Central memory CD8-positive, alpha-beta T cell (primary cell): Measurements from ENCODE around the gene ERLIN1.

ENCODE experiments used
- ATAC-seq: fragments of 150-1000 bp; cut with Tn5 transposase; replicated peaks from 2 replicates; pipeline ENCODE4 v1.10.0; 2022; ENCODE audit warnings: mild to moderate bottlenecking, moderate FRiP score, moderate number of reproducible peaks; ENCODE audit not compliant: poor library complexity, severe bottlenecking; ENCODE audit errors: extremely low read depth
- DNase-seq, 2 donors: peaks; one replicate each; pipeline ENCODE4 v3.0.0; 2021; ENCODE audit warnings: low spot score in 2 of 2
- H3K27ac Mint-ChIP-seq: one replicate; pipeline ENCODE4 v1.8.0; 2022; ENCODE audit warnings: low read depth, mild to moderate bottlenecking, moderate library complexity, mixed read lengths
- H3K27me3 Mint-ChIP-seq: one replicate; pipeline ENCODE4 v1.8.0; 2022; ENCODE audit warnings: mixed read lengths
- H3K36me3 Mint-ChIP-seq: one replicate; pipeline ENCODE4 v1.8.0; 2022; ENCODE audit warnings: mild to moderate bottlenecking, moderate library complexity, mixed read lengths; ENCODE audit not compliant: insufficient read depth
- H3K4me1 Mint-ChIP-seq: one replicate; pipeline ENCODE4 v1.8.0; 2022; ENCODE audit warnings: mixed read lengths
- H3K4me3 Mint-ChIP-seq: one replicate; pipeline ENCODE4 v1.8.0; 2022; ENCODE audit warnings: mild to moderate bottlenecking, moderate library complexity, mixed read lengths
- H3K9me3 Mint-ChIP-seq: one replicate; pipeline ENCODE4 v1.8.0; 2022; ENCODE audit warnings: mixed read lengths

Gene ERLIN1

DNA sequence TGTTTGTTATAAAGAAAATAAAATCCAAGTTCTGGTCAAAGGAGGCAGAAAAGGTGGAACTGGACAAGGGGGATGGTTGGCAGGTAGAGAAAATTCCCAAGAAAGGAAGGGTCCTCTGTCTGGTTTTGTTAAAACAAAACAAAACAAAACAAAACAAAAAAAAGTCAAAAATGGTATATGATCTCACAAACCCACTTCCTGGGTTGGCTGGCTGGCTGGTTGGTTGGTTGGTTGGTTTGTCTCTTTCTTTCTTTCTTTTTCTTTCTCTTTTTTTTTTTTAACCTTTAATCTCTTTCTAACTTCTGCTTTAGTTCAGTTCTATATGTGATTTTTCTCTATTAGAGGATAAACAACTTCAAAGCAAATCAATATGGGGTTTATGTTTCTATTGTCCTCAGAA, 63.0 kb downstream of the ERLIN1 start:
- peaks cover 5% of the 10 kb centered on the region for H3K9me3 Mint-ChIP-seq
- DNase-seq, result no peak
- H3K27ac Mint-ChIP-seq, result no peak overlapping the region
- H3K36me3 Mint-ChIP-seq, result peaks cover 1% of the 10 kb centered on the region
- H3K4me1 Mint-ChIP-seq, result peaks cover 7% of the 10 kb centered on the region
- H3K27me3 Mint-ChIP-seq, result peaks cover 45% of the 10 kb centered on the region
- no peak overlapping the region for H3K4me3 Mint-ChIP-seq
- ATAC-seq, result no peak

DNA sequence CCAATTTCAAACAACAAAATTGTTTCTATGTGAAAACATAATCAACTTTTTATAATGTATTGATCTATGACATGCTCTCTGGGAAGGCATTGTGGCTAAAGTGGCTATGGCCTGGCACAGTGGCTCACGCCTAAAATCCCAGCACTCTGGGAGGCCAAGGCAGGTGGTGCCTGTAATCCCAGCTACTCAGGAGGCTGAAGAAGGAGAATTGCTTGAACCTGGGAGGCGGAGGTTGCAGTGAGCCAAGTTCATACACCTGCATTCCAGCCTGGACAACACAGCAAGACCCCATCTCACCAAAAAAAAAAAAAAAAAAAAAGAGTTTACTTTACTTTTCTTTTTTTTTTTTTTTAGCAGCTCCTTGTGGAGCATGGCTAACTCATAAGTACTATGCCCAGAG, 65.3 kb downstream of the ERLIN1 start:
- DNase-seq (no peak), ATAC-seq (no peak)
- peaks cover 7% of the 10 kb centered on the region for H3K4me1 Mint-ChIP-seq
- H3K27ac Mint-ChIP-seq, result no peak overlapping the region
- H3K9me3 Mint-ChIP-seq, result peaks cover 5% of the 10 kb centered on the region
- H3K27me3 Mint-ChIP-seq, result peaks cover 54% of the 10 kb centered on the region
- H3K36me3 Mint-ChIP-seq, result peaks cover 1% of the 10 kb centered on the region
- no peak overlapping the region for H3K4me3 Mint-ChIP-seq

DNA sequence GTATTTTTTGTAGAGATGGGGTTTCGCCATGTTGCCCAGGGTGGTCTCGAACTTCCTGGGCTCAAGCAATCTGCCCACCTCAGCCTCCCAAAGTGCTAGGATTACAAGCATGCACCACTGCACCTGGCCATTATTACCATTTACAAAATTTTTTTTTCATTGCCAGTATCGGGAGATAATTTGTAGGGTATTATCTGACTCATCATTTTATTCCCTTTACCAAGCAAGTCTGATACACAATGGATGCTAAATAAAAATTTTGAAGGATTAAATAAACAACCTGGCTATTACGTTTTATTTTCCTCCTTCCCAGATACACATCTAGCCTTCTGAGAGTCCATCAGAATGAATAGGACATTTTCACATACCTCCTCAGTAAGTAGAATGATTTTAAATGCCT, 66.1 kb downstream of the ERLIN1 start:
- H3K27ac Mint-ChIP-seq, result no peak overlapping the region
- DNase-seq (no peak), ATAC-seq (no peak)
- peaks cover 60% of the 10 kb centered on the region for H3K27me3 Mint-ChIP-seq
- H3K4me3 Mint-ChIP-seq, result no peak overlapping the region
- peaks cover 1% of the 10 kb centered on the region for H3K36me3 Mint-ChIP-seq
- H3K9me3 Mint-ChIP-seq, result peaks cover 5% of the 10 kb centered on the region
- H3K4me1 Mint-ChIP-seq, result peaks cover 7% of the 10 kb centered on the region

DNA sequence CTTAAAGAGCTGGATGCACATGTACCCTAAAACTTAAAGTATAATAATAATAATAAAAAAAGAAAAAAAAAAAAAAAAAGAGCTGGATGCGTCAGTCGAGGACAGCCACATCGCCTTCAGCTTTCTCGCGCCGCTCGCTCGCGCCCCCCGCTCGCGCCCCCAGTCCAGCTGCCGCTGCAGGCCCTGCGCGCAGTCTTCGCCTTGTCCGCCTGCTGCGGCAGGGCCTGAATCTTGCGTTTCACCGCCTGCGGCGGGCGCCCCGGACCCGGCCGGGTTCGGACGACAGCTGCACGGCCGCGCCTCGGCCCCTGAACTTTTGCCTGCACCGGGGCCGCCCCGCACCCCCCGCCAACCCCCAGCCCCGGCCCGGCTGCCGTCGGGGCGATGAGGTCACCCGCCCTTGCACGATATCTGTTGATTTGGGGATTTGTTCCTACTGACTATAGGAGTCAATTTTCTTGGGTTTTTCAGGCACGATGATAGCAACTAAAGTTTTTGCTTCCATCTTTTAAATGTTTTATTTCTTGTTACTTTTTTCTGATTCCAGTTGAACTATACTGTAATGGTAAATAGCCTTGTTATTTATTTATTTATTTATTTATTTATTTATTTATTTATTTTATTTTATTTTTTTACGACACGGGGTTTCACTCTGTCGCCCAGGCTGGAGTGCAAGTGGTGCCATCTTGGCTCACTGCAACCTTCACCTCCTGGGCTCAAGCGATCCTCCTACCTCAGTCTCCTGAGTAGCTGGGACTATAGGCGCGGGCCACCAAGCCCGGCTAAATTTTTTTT, 70.7 kb downstream of the ERLIN1 start:
- ATAC-seq (no peak), DNase-seq (no peak)
- Mint-ChIP-seq H3K27ac (no peak overlapping the region), H3K4me1 (no peaks in the 10 kb centered on the region), H3K27me3 (peaks cover 62% of the 10 kb centered on the region), H3K9me3 (peaks cover 5% of the 10 kb centered on the region), H3K36me3 (no peaks in the 10 kb centered on the region), H3K4me3 (no peak overlapping the region)

DNA sequence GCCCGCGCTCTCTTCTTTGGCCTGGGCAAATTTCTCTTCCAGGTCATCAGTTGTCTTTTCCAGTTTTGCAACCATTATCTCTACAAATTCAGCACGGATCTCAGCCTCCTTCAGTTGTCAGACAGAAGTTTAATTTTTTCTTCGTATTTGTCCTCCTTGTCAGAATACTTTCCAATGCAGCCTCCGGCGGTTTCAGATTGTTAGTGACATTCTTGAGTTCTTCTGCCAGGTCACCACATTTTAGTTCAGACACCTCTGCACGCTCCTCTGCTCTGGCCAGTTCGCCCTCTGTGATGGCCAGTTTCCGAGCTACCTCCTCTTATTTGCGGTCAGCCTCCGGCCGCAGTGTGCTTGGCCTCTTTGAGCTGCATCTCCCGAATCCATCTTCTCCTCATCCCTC, 71.4 kb downstream of the ERLIN1 start:
- Mint-ChIP-seq H3K4me3 (no peak overlapping the region), H3K4me1 (no peaks in the 10 kb centered on the region), H3K27ac (no peak overlapping the region), H3K36me3 (no peaks in the 10 kb centered on the region), H3K9me3 (peaks cover 5% of the 10 kb centered on the region), H3K27me3 (peaks cover 57% of the 10 kb centered on the region)
- ATAC-seq (no peak), DNase-seq (no peak)

DNA sequence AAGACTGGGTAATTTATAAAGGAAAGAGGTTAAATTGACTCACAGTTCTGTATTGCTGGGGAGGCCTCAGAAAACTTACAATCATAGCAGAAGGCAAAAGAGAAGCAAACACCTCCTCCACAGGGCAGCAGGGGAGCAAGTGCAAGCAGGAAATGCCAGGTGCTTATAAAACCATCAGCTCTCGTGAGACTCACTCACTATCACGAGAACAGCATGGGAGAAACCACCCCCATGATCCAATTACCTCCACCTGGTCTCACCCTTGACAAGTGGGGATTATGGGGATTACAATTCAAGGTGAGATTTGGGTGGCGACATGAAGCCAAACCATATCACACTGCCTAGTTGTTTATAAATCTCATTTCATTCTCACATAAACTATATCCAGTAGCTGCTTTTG, 76.2 kb downstream of the ERLIN1 start:
- H3K27me3 Mint-ChIP-seq, result peaks cover 25% of the 10 kb centered on the region

DNA sequence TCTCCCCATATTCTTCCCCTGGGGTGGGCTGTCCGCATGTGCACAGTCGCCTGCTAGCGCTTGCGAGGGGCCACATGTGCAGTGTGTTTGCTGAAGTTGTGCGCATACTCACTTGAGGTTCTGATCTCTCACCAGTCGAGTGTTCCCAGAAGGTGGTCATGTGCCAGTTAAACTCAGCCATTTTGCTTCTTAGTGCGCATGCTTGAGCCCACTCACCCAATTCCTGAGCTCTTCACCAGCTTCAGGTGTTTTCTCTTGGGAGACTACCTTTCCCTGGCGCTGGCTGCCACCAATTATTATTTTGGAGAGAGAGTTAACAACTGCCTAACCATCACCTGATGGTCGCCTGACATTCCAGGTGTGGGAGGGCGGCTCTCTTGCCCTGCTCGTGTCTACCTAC, 79.0 kb downstream of the ERLIN1 start:
- no peak overlapping the region for H3K4me3 Mint-ChIP-seq
- no peak overlapping the region for H3K27ac Mint-ChIP-seq
- ATAC-seq (no peak), DNase-seq (no peak)
- H3K27me3 Mint-ChIP-seq, result peaks cover 31% of the 10 kb centered on the region
- no peaks in the 10 kb centered on the region for H3K4me1 Mint-ChIP-seq
- no peaks in the 10 kb centered on the region for H3K36me3 Mint-ChIP-seq
- H3K9me3 Mint-ChIP-seq, result no peaks in the 10 kb centered on the region

More for the DNA sequence above, 76.2 kb downstream of the ERLIN1 start:
- no peaks in the 10 kb centered on the region for H3K9me3 Mint-ChIP-seq
- H3K36me3 Mint-ChIP-seq, result no peaks in the 10 kb centered on the region
- H3K27ac Mint-ChIP-seq, result no peak overlapping the region
- H3K4me3 Mint-ChIP-seq, result no peak overlapping the region
- H3K4me1 Mint-ChIP-seq, result no peaks in the 10 kb centered on the region
- ATAC-seq (no peak), DNase-seq (no peak)

DNA sequence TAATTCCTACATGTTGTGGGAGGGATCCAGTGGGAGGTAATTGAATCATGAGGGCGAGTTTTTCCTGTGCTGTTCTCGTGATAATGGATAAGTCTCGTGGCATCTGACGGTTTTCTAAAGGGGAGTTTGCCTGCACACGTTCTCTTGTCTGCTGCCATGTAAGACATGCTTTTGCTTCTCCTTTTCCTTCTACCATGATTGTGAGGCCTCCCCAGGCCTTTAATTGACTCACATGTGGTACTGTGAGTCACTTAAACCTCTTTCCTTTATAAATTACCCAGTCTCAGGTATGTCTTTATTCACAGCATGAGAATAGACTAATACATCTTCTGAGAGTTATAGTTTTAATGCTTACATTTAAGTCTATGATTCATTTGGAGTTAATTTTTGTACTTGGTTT, 81.5 kb downstream of the ERLIN1 start:
- H3K9me3 Mint-ChIP-seq, result no peaks in the 10 kb centered on the region
- H3K27me3 Mint-ChIP-seq, result peaks cover 46% of the 10 kb centered on the region
- no peak for DNase-seq
- ATAC-seq, result no peak
- H3K27ac Mint-ChIP-seq, result no peak overlapping the region
- no peaks in the 10 kb centered on the region for H3K4me1 Mint-ChIP-seq
- H3K36me3 Mint-ChIP-seq, result no peaks in the 10 kb centered on the region
- H3K4me3 Mint-ChIP-seq, result no peak overlapping the region

DNA sequence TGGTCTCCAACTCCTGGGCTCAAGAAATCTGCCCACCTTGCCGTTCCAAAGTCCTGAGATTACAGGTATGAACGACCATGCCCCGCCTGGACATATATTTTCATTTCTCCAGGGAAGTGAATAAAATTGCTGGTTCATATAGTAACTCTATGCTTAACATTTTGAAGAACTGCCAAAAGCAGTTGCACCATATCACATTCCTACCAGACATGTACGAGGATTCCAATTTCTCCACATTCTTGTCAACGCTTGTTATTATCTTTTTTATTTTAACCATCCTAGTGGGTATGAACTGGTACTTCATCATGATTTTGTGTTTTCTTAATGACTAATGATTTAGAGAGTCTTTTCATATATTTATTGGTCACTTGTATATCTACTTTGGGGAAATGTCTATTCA, 82.2 kb downstream of the ERLIN1 start:
- Mint-ChIP-seq H3K27me3 (peaks cover 46% of the 10 kb centered on the region), H3K9me3 (no peaks in the 10 kb centered on the region), H3K4me3 (no peak overlapping the region), H3K27ac (no peak overlapping the region), H3K36me3 (no peaks in the 10 kb centered on the region), H3K4me1 (no peaks in the 10 kb centered on the region)
- DNase-seq (no peak), ATAC-seq (no peak)

DNA sequence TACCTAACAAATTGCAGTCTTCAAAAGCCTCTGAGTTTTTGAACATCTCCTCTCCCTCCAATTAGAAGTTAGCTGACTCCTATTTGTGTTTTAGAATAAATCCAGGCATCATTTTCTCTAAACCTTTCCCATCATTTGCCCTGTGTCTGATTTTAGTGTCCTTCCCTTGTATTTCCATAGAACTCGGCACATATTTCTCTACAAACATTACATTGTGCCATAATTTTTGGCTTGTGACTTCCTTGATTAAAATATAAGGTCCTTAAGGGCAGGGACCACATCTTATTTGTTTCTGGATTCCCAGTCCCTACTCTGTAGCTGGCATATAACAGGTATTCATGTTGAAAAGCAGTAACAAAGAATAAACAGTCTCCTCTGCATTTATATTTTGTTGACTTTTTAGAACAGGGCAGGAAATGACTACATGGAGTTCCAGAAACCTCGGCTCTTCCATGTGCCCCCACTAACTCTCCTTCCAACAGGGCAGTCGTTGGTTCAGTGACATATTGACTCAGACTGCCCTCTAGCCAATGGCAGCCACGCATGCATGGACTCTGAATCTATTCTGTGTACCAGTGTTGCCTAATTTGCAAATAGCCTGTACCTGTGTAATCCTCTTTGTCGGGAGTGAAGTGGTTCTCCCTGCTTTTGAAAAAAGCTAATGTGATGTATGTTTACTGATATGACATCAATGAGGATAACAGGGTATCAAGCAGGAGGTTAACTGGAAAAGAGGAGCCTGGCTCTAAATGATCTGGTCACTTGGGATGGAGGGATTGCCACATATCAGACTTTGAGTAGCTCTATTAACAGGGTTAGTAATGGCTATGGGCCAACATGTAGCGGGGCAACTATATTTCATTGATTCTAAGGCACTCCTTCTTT, 84.4 kb downstream of the ERLIN1 start:
- H3K27ac Mint-ChIP-seq, result no peak overlapping the region
- H3K27me3 Mint-ChIP-seq, result peaks cover 46% of the 10 kb centered on the region
- DNase-seq, result no peak

DNA sequence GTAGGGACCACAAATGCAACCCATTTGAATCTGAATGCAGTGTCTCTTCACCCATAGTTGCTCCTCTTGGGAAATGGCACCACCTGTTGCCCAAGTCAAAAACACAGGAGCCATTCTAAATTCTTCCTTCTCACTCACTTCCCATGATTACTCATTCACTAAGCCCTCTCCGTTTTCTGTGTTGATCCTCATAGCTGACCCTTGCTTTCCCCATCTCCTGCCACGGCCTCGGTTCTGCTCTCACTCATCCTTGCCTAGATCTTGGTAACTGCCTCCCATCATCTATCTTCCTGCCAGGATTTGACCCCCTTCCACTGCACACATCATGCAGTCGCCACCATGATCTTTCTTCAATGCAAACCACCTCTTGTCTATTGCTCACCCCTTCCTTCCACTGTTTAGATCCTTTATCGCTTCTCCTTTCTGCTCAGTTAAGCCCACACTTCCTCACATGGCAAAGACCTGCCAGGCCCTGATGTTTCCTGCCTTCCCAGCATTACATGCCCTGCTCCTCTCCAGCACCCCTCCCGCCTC, 85.1 kb downstream of the ERLIN1 start:
- H3K9me3 Mint-ChIP-seq, result no peaks in the 10 kb centered on the region
- DNase-seq, result no peak
- no peak overlapping the region for H3K27ac Mint-ChIP-seq
- peaks cover 46% of the 10 kb centered on the region for H3K27me3 Mint-ChIP-seq
- ATAC-seq, result no peak
- no peak overlapping the region for H3K4me3 Mint-ChIP-seq
- H3K36me3 Mint-ChIP-seq, result no peaks in the 10 kb centered on the region
- H3K4me1 Mint-ChIP-seq, result no peaks in the 10 kb centered on the region

More for the DNA sequence above, 84.4 kb downstream of the ERLIN1 start:
- H3K36me3 Mint-ChIP-seq, result no peaks in the 10 kb centered on the region
- no peaks in the 10 kb centered on the region for H3K4me1 Mint-ChIP-seq
- no peaks in the 10 kb centered on the region for H3K9me3 Mint-ChIP-seq
- no peak overlapping the region for H3K4me3 Mint-ChIP-seq
- ATAC-seq, result no peak
